ENCODE data around the gene FUT1. TPM values are rescaled to one million over a fixed set of nuclear protein-coding genes. Genes with fewer than 3 reads are reported as not detected.
A peak's percentile ranks its signal among the peaks of the same experiment; 100 is the strongest.

FUT1 gene
- total RNA-seq (1 to 10 TPM; 2.3 to 4.4 TPM), polyA plus RNA-seq (under 1 TPM in 1 of 2 donors, not detected in 1; 0.05 TPM)
- long read RNA-seq, donor 1, partial matches to known transcripts, result 2 of 8 reads
- long read RNA-seq, donor 1, other reads (novel, unspliced or antisense), result 6 of 8 reads
- long read RNA-seq, donor 2, result 0 reads

GRCh38 chr19:48752496-48753365 lies at the start of gene FUT1:
TSS of gene FUT1 (minus strand) at chr19:48752641. CDS start at chr19:48751281, 1,360 bp downstream.
- 3 to 5% methylated on average over 63 to 73 of the region's 73 CpGs for WGBS, 2 donors
- intact Hi-C loops (cut with DNase I), result no loop called here
- DNase-seq (peak; percentile 69 to 82), ATAC-seq (ENCODE audit: low FRiP score) (peak; percentile 59)
- H3K27me3 ChIP-seq (ENCODE audit: control insufficient read depth in 1 of 2, insufficient read depth in 2 of 2, low read length in 1 of 2), result no peaks in the 10 kb centered on the region
- H3K27ac ChIP-seq (ENCODE audit: low read depth in 1 of 2, low read length in 2 of 2), result no peak within 1 kb of the TSS
- no peaks in the 10 kb centered on the region for H3K9me3 ChIP-seq (ENCODE audit: control insufficient read depth, low read length)
- no peaks in the 10 kb centered on the region for H3K4me1 ChIP-seq (ENCODE audit: control insufficient read depth in 1 of 2, insufficient read depth in 2 of 2, low read length in 2 of 2)
- no peak within 1 kb of the TSS for H3K4me3 ChIP-seq (ENCODE audit: low read length in 2 of 2)
- no peaks in the 10 kb centered on the region for H3K36me3 ChIP-seq (ENCODE audit: control insufficient read depth in 1 of 2, insufficient read depth in 2 of 2, low read length in 1 of 2)

DNA sequence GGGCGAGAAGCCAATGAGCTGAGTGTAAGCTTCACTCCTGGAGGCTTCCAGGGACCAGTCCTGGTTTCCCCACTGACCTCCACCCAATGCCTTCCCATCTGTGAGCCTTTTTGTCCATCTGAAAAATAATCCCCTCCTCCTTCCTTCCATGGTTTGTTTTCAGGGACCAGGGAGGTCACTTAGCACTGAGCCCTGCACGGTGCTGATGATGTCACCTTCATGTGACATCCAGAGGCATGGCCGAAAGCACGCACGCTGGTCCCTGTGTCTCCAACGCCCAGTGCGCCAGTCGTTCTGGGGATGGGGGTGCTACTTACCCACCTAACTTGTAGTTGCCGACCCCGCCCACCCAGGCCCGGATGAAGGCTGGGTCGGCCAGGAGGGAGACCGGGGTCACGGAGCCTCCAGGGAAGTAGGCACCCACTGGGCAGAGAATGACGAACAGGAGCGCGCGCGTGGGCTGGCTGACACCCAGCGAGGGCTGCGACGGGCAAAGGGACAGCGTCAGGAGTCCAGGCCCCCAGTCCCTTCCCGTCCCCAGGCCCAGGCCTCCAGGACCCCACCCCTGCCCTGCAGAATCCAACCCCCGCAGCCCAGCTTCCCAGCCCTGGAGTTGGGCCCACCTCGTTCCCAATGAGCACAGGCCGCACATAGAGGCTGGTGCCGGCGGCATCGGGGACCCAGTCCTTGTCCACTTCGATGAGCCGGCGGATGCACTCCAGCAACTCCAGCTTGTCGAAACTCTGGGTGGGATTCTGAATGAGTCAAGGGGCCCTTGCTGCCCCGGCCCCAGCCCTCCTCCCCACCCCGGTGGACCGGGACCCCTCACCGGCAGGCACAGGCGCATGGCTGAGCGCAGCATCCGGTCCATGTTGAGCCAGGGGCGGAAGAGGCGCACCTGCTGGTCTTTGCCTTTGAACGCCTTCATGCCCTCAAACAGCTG lies 47.2 kb upstream of the FUT1 start:
- H3K36me3 ChIP-seq (ENCODE audit: control insufficient read depth in 1 of 2, insufficient read depth in 2 of 2, low read length in 1 of 2), result no peaks in the 10 kb centered on the region
- H3K27ac ChIP-seq (ENCODE audit: low read depth in 1 of 2, low read length in 2 of 2), result no peak overlapping the region
- ATAC-seq (ENCODE audit: low FRiP score) (no peak), DNase-seq (no peak)
- 88 to 90% methylated on average over 41 to 44 of the region's 44 CpGs for WGBS, 2 donors
- no peaks in the 10 kb centered on the region for H3K27me3 ChIP-seq (ENCODE audit: control insufficient read depth in 1 of 2, insufficient read depth in 2 of 2, low read length in 1 of 2)
- no peaks in the 10 kb centered on the region for H3K9me3 ChIP-seq (ENCODE audit: control insufficient read depth, low read length)
- intact Hi-C loops (cut with DNase I), result no loop called here
- H3K4me1 ChIP-seq (ENCODE audit: control insufficient read depth in 1 of 2, insufficient read depth in 2 of 2, low read length in 2 of 2), result no peaks in the 10 kb centered on the region
- H3K4me3 ChIP-seq (ENCODE audit: low read length in 2 of 2), result no peak overlapping the region

GRCh38 chr19:48798937-48799336 lies 46.5 kb upstream of the FUT1 start:
- 55 to 58% methylated on average over 6 of the region's 6 CpGs for WGBS, 2 donors
- Histone ChIP-seq H3K36me3 (ENCODE audit: control insufficient read depth in 1 of 2, insufficient read depth in 2 of 2, low read length in 1 of 2) (no peaks in the 10 kb centered on the region), H3K9me3 (ENCODE audit: control insufficient read depth, low read length) (no peaks in the 10 kb centered on the region), H3K4me3 (ENCODE audit: low read length in 2 of 2) (no peak overlapping the region), H3K27me3 (ENCODE audit: control insufficient read depth in 1 of 2, insufficient read depth in 2 of 2, low read length in 1 of 2) (no peaks in the 10 kb centered on the region), H3K4me1 (ENCODE audit: control insufficient read depth in 1 of 2, insufficient read depth in 2 of 2, low read length in 2 of 2) (no peaks in the 10 kb centered on the region), H3K27ac (ENCODE audit: low read depth in 1 of 2, low read length in 2 of 2) (no peak overlapping the region)
- ATAC-seq (ENCODE audit: low FRiP score) (no peak), DNase-seq (no peak)
- intact Hi-C loops (cut with DNase I), result no loop called here

DNA sequence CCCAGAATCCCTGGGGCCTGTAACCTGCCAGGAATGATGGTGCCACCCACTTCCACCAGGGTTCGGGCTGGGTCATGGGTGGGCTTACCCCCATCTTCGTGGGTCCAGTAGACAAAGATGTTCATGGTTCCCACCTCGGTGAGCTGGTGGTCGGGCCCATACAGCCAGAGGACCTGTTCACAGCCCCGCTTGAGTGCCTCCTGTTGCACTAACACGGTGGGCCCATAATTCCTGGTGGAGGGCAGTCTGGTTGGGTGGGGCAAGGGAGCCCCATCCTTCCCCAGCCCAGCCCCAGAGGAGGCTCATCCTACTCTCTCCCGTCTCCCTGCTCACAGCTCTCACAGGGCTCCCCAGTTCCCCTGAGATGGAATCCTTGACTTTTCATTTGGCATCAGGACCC lies 44.7 kb upstream of the FUT1 start:
- no peak overlapping the region for H3K27ac ChIP-seq (ENCODE audit: low read depth in 1 of 2, low read length in 2 of 2)
- H3K36me3 ChIP-seq (ENCODE audit: control insufficient read depth in 1 of 2, insufficient read depth in 2 of 2, low read length in 1 of 2), result no peaks in the 10 kb centered on the region
- DNase-seq (no peak), ATAC-seq (ENCODE audit: low FRiP score) (no peak)
- intact Hi-C loops (cut with DNase I), result no loop called here
- H3K27me3 ChIP-seq (ENCODE audit: control insufficient read depth in 1 of 2, insufficient read depth in 2 of 2, low read length in 1 of 2), result no peaks in the 10 kb centered on the region
- H3K4me1 ChIP-seq (ENCODE audit: control insufficient read depth in 1 of 2, insufficient read depth in 2 of 2, low read length in 2 of 2), result no peaks in the 10 kb centered on the region
- H3K4me3 ChIP-seq (ENCODE audit: low read length in 2 of 2), result no peak overlapping the region
- H3K9me3 ChIP-seq (ENCODE audit: control insufficient read depth, low read length), result no peaks in the 10 kb centered on the region
- 89 to 92% methylated on average over 7 of the region's 7 CpGs for whole genome bisulfite sequencing, 2 donors

DNA sequence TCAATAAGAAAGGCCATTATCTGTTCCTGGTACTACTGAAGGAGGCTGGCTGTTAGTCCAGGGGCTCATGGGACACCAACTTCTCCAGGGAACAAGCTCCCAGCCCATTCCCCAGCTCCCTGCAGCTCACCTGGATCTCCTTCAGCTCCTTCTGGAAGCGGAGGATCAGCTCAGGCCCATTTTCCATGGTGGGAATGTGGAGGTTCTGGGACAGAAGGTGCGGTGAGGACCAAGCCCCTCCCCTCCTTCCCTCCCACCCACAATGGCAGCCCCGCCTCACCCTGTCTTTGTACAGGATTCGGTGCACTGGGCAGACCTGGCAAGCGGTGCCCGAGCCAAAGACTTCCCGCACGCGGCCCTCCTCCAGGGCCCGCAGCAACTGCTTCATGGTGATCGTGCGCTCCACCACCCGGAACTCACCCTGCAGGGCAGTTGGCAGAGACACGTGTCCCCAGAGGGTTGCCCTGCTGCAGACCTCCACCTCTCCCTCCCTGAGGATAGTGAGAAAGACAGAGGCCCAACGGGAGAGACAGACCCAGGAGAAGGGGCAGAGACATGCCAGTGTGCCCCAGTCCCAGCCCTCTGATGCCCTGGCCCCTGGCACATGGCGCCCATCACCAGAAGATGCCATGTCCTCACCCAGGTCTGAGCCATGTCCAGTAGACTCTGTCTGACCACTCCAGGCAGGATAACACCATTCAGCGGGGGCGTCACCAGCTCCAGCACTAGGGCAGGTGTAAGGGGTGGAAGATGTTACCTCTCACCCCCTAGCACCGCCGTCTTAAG lies 44.0 kb upstream of the FUT1 start:
- no peak for DNase-seq
- intact Hi-C loops (cut with DNase I), result no loop called here
- Histone ChIP-seq H3K9me3 (ENCODE audit: control insufficient read depth, low read length) (no peaks in the 10 kb centered on the region), H3K36me3 (ENCODE audit: control insufficient read depth in 1 of 2, insufficient read depth in 2 of 2, low read length in 1 of 2) (no peaks in the 10 kb centered on the region), H3K4me1 (ENCODE audit: control insufficient read depth in 1 of 2, insufficient read depth in 2 of 2, low read length in 2 of 2) (no peaks in the 10 kb centered on the region), H3K4me3 (ENCODE audit: low read length in 2 of 2) (no peak overlapping the region), H3K27me3 (ENCODE audit: control insufficient read depth in 1 of 2, insufficient read depth in 2 of 2, low read length in 1 of 2) (no peaks in the 10 kb centered on the region), H3K27ac (ENCODE audit: low read depth in 1 of 2, low read length in 2 of 2) (peak overlapping the region in 1 of 2 donors; percentile 83)
- ATAC-seq (ENCODE audit: low FRiP score), result no peak
- 89 to 90% methylated on average over 20 of the region's 20 CpGs for WGBS, 2 donors

- peak; percentile 84 for ATAC-seq (ENCODE audit: low FRiP score)
- H3K9me3 ChIP-seq (ENCODE audit: control insufficient read depth, low read length), result no peaks in the 10 kb centered on the region
- intact Hi-C loops (cut with DNase I), result loop anchor here (1.0 kb wide), 1 partner anchor 40 kb away; no protein-coding TSS in a partner anchor
- DNase-seq, result peak; percentile 68 to 83
- H3K27me3 ChIP-seq (ENCODE audit: control insufficient read depth in 1 of 2, insufficient read depth in 2 of 2, low read length in 1 of 2), result no peaks in the 10 kb centered on the region
- WGBS, 2 donors, result 13 to 15% methylated on average over 2 of the region's 2 CpGs
- H3K36me3 ChIP-seq (ENCODE audit: control insufficient read depth in 1 of 2, insufficient read depth in 2 of 2, low read length in 1 of 2), result no peaks in the 10 kb centered on the region
- H3K27ac ChIP-seq (ENCODE audit: low read depth in 1 of 2, low read length in 2 of 2), result peak overlapping the region; percentile 52 to 83
- no peak overlapping the region for H3K4me3 ChIP-seq (ENCODE audit: low read length in 2 of 2)
- no peaks in the 10 kb centered on the region for H3K4me1 ChIP-seq (ENCODE audit: control insufficient read depth in 1 of 2, insufficient read depth in 2 of 2, low read length in 2 of 2)
Observed at GRCh38 chr19:48795685-48796070, 43.2 kb upstream of the FUT1 start.

- WGBS, 2 donors, result 0 to 1% methylated on average over 38 of the region's 38 CpGs
- peak; percentile 95 to 96 for DNase-seq
- Histone ChIP-seq H3K27me3 (ENCODE audit: control insufficient read depth in 1 of 2, insufficient read depth in 2 of 2, low read length in 1 of 2) (no peaks in the 10 kb centered on the region), H3K36me3 (ENCODE audit: control insufficient read depth in 1 of 2, insufficient read depth in 2 of 2, low read length in 1 of 2) (no peaks in the 10 kb centered on the region), H3K4me1 (ENCODE audit: control insufficient read depth in 1 of 2, insufficient read depth in 2 of 2, low read length in 2 of 2) (no peaks in the 10 kb centered on the region), H3K4me3 (ENCODE audit: low read length in 2 of 2) (peak overlapping the region in 1 of 2 donors; percentile 11), H3K27ac (ENCODE audit: low read depth in 1 of 2, low read length in 2 of 2) (peak overlapping the region; percentile 46 to 52), H3K9me3 (ENCODE audit: control insufficient read depth, low read length) (no peaks in the 10 kb centered on the region)
- intact Hi-C loops (cut with DNase I), result loop anchor here (1.0 kb wide), 1 partner anchor 40 kb away; no protein-coding TSS in a partner anchor
- peak; percentile 97 for ATAC-seq (ENCODE audit: low FRiP score)
Observed at GRCh38 chr19:48795055-48795684, 42.7 kb upstream of the FUT1 start.
